ENCODE results near the gene TMPRSS2.

TMPRSS2 gene

DNA sequence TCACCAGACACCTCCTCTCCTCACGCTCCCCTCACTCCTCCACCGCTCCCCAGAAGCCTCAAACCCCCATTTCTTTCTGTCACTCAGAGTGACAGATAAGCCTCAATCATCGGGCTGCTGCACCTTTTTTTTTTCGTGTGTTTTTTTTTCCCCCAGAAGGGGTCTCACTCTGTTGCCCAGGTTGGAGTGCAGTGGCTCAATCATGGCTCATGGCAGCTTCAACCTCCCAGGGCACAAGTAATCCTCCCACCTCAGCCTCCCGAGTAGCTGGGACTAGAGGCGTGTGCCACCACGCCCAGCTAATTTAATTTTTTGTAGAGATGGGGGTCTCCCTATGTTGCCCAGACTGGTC, 1.2 kb upstream of the TMPRSS2 start:
- H3K27ac ChIP-seq (ENCODE audit: extremely low read depth, low read depth, low read length) = no peak overlapping the region
- ChIA-PET CTCF (no interaction called here), POLR2A (no interaction called here)
- TF ChIP-seq ZNF121 (tag by site-specific recombination; IDR thresholded peaks at IDR 0.05) = peak; percentile 87
- TF ChIP-seq, protein P1, sequence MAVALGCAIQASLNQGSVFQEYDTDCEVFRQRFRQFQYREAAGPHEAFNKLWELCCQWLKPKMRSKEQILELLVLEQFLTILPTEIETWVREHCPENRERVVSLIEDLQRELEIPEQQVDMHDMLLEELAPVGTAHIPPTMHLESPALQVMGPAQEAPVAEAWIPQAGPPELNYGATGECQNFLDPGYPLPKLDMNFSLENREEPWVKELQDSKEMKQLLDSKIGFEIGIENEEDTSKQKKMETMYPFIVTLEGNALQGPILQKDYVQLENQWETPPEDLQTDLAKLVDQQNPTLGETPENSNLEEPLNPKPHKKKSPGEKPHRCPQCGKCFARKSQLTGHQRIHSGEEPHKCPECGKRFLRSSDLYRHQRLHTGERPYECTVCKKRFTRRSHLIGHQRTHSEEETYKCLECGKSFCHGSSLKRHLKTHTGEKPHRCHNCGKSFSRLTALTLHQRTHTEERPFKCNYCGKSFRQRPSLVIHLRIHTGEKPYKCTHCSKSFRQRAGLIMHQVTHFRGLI (tag by site-specific recombination; IDR thresholded peaks at IDR 0.05) = no peak
- no peak overlapping the region for H3K4me3 ChIP-seq (ENCODE audit: low read depth, low read length)
- H3K36me3 ChIP-seq (ENCODE audit: control insufficient read depth in 2 of 2, insufficient read depth in 1 of 2, low read length in 2 of 2) = no peaks in the 10 kb centered on the region
- no peaks in the 10 kb centered on the region for H3K9me3 ChIP-seq (ENCODE audit: control insufficient read depth, insufficient read depth, low read depth, low read length)
- no peaks in the 10 kb centered on the region; the same call in 1 of the 2 replicates for H3K4me1 ChIP-seq (ENCODE audit: control insufficient read depth, insufficient read depth, low read length)

DNA sequence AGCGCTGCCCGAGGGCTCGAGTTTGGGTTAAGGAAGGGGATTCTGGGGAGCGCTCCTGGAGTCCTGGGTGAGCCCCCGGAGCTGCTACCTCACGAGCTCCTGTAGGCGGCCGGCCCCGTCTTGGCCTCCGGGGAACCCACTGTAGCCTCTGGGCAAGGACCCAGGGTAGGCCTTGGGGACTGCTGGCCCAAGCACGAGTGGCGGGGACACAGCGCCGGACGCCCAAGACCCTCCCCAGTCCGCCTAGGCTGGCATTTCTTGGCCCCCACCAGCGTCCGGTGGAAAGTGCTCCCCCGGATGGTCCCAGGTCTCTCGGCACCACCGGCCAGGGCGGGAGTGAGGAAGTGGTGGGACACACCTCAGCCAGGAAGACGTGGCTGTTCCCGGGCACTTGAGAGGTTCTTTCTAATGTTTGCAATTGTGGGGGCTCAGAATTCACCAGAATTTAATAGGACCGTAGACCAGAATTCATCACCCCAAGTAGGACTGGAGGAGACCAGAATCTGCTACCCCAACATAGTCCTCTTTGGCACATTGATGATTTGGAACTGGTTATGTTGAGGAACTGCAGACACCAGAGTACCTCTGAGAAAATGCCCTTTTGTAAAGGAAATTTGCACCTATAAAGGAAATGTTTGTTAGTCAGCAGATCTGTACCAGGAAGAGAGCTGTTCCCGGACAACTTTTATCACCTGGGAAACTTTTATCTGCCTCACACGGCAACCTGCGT, 622 bp upstream of the TMPRSS2 start:
- Histone ChIP-seq H3K4me1 (ENCODE audit: control insufficient read depth, insufficient read depth, low read length) (no peaks in the 10 kb centered on the region; the same call in 1 of the 2 replicates), H3K36me3 (ENCODE audit: control insufficient read depth in 2 of 2, insufficient read depth in 1 of 2, low read length in 2 of 2) (no peaks in the 10 kb centered on the region), H3K9me3 (ENCODE audit: control insufficient read depth, insufficient read depth, low read depth, low read length) (no peaks in the 10 kb centered on the region), H3K27ac (ENCODE audit: extremely low read depth, low read depth, low read length) (no peak overlapping the region), H3K4me3 (ENCODE audit: low read depth, low read length) (no peak overlapping the region)
- CTCF ChIA-PET = interaction anchor here (0.7 kb wide), 1 partner anchor 314 kb away, joined by 3 read pairs; no protein-coding TSS in a partner anchor
- POLR2A ChIA-PET = no interaction called here
- TF ChIP-seq ZNF658 (tag by site-specific recombination; IDR thresholded peaks at IDR 0.05) (no peak), ZNF561 (tag by site-specific recombination; IDR thresholded peaks at IDR 0.05; ENCODE audit: borderline replicate concordance) (no peak), ZNF677 (tag by site-specific recombination; IDR thresholded peaks at IDR 0.05) (no peak), ZNF510 (tag by site-specific recombination; IDR thresholded peaks at IDR 0.05; ENCODE audit: insufficient replicate concordance) (no peak), ZNF548 (tag by site-specific recombination; IDR thresholded peaks at IDR 0.05) (no peak), ZNF626 (tag by site-specific recombination; IDR thresholded peaks at IDR 0.05) (no peak), ZFP37 (tag by site-specific recombination; IDR thresholded peaks at IDR 0.05) (no peak), ZNF341 (tag by site-specific recombination; IDR thresholded peaks at IDR 0.05; ENCODE audit: low read depth) (no peak)
- TF ChIP-seq, protein P2, sequence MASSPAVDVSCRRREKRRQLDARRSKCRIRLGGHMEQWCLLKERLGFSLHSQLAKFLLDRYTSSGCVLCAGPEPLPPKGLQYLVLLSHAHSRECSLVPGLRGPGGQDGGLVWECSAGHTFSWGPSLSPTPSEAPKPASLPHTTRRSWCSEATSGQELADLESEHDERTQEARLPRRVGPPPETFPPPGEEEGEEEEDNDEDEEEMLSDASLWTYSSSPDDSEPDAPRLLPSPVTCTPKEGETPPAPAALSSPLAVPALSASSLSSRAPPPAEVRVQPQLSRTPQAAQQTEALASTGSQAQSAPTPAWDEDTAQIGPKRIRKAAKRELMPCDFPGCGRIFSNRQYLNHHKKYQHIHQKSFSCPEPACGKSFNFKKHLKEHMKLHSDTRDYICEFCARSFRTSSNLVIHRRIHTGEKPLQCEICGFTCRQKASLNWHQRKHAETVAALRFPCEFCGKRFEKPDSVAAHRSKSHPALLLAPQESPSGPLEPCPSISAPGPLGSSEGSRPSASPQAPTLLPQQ (tag by site-specific recombination; IDR thresholded peaks at IDR 0.05) = no peak
- TF ChIP-seq, protein P3, sequence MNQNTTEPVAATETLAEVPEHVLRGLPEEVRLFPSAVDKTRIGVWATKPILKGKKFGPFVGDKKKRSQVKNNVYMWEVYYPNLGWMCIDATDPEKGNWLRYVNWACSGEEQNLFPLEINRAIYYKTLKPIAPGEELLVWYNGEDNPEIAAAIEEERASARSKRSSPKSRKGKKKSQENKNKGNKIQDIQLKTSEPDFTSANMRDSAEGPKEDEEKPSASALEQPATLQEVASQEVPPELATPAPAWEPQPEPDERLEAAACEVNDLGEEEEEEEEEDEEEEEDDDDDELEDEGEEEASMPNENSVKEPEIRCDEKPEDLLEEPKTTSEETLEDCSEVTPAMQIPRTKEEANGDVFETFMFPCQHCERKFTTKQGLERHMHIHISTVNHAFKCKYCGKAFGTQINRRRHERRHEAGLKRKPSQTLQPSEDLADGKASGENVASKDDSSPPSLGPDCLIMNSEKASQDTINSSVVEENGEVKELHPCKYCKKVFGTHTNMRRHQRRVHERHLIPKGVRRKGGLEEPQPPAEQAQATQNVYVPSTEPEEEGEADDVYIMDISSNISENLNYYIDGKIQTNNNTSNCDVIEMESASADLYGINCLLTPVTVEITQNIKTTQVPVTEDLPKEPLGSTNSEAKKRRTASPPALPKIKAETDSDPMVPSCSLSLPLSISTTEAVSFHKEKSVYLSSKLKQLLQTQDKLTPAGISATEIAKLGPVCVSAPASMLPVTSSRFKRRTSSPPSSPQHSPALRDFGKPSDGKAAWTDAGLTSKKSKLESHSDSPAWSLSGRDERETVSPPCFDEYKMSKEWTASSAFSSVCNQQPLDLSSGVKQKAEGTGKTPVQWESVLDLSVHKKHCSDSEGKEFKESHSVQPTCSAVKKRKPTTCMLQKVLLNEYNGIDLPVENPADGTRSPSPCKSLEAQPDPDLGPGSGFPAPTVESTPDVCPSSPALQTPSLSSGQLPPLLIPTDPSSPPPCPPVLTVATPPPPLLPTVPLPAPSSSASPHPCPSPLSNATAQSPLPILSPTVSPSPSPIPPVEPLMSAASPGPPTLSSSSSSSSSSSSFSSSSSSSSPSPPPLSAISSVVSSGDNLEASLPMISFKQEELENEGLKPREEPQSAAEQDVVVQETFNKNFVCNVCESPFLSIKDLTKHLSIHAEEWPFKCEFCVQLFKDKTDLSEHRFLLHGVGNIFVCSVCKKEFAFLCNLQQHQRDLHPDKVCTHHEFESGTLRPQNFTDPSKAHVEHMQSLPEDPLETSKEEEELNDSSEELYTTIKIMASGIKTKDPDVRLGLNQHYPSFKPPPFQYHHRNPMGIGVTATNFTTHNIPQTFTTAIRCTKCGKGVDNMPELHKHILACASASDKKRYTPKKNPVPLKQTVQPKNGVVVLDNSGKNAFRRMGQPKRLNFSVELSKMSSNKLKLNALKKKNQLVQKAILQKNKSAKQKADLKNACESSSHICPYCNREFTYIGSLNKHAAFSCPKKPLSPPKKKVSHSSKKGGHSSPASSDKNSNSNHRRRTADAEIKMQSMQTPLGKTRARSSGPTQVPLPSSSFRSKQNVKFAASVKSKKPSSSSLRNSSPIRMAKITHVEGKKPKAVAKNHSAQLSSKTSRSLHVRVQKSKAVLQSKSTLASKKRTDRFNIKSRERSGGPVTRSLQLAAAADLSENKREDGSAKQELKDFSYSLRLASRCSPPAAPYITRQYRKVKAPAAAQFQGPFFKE (tag by site-specific recombination; IDR thresholded peaks at IDR 0.05; ENCODE audit: borderline replicate concordance) = no peak
- TF ChIP-seq, protein P4, sequence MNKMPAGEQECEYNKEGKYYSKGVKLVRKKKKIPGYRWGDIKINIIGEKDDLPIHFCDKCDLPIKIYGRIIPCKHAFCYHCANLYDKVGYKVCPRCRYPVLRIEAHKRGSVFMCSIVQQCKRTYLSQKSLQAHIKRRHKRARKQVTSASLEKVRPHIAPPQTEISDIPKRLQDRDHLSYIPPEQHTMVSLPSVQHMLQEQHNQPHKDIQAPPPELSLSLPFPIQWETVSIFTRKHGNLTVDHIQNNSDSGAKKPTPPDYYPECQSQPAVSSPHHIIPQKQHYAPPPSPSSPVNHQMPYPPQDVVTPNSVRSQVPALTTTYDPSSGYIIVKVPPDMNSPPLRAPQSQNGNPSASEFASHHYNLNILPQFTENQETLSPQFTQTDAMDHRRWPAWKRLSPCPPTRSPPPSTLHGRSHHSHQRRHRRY (tag by site-specific recombination; IDR thresholded peaks at IDR 0.05) = no peak
- TF ChIP-seq, protein P5, sequence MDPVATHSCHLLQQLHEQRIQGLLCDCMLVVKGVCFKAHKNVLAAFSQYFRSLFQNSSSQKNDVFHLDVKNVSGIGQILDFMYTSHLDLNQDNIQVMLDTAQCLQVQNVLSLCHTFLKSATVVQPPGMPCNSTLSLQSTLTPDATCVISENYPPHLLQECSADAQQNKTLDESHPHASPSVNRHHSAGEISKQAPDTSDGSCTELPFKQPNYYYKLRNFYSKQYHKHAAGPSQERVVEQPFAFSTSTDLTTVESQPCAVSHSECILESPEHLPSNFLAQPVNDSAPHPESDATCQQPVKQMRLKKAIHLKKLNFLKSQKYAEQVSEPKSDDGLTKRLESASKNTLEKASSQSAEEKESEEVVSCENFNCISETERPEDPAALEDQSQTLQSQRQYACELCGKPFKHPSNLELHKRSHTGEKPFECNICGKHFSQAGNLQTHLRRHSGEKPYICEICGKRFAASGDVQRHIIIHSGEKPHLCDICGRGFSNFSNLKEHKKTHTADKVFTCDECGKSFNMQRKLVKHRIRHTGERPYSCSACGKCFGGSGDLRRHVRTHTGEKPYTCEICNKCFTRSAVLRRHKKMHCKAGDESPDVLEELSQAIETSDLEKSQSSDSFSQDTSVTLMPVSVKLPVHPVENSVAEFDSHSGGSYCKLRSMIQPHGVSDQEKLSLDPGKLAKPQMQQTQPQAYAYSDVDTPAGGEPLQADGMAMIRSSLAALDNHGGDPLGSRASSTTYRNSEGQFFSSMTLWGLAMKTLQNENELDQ (tag by site-specific recombination; IDR thresholded peaks at IDR 0.05; ENCODE audit: low read depth) = no peak
- TF ChIP-seq, protein P6, sequence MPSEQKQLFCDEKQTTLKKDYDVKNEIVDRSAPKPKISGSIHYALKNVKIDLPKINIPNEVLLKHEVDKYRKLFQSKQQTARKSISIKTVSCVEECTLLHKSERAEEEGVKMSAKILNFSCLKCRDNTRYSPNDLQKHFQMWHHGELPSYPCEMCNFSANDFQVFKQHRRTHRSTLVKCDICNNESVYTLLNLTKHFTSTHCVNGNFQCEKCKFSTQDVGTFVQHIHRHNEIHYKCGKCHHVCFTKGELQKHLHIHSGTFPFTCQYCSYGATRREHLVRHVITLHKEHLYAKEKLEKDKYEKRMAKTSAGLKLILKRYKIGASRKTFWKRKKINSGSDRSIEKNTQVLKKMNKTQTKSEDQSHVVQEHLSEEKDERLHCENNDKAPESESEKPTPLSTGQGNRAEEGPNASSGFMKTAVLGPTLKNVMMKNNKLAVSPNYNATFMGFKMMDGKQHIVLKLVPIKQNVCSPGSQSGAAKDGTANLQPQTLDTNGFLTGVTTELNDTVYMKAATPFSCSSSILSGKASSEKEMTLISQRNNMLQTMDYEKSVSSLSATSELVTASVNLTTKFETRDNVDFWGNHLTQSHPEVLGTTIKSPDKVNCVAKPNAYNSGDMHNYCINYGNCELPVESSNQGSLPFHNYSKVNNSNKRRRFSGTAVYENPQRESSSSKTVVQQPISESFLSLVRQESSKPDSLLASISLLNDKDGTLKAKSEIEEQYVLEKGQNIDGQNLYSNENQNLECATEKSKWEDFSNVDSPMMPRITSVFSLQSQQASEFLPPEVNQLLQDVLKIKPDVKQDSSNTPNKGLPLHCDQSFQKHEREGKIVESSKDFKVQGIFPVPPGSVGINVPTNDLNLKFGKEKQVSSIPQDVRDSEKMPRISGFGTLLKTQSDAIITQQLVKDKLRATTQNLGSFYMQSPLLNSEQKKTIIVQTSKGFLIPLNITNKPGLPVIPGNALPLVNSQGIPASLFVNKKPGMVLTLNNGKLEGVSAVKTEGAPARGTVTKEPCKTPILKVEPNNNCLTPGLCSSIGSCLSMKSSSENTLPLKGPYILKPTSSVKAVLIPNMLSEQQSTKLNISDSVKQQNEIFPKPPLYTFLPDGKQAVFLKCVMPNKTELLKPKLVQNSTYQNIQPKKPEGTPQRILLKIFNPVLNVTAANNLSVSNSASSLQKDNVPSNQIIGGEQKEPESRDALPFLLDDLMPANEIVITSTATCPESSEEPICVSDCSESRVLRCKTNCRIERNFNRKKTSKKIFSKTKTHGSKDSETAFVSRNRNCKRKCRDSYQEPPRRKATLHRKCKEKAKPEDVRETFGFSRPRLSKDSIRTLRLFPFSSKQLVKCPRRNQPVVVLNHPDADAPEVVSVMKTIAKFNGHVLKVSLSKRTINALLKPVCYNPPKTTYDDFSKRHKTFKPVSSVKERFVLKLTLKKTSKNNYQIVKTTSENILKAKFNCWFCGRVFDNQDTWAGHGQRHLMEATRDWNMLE (tag by site-specific recombination; conservative IDR thresholded peaks at IDR 0.05; ENCODE audit: low read depth) = no peak

All from HEK293 (cell line).